HEK293 (cell line): ENCODE measurements around the gene OR10R2.
"Not testable (repeated sequence)": the region's sequence is repeated elsewhere in the genome, so short reads cannot be mapped to it uniquely, and the experiment has no call there.

ENCODE experiments used
- CTCF ChIP-seq: fragments of 450-650 bp; formaldehyde crosslinking; IDR thresholded peaks from 2 replicates; pipeline ENCODE4 v1.5.1; 2016; ENCODE audit warnings: missing biosample characterization, missing genetic modification characterization
- PRDM10 ChIP-seq: fragments of 450-650 bp; formaldehyde crosslinking; IDR thresholded peaks from 2 replicates; pipeline ENCODE4 v1.5.1; 2016; ENCODE audit warnings: missing biosample characterization, missing genetic modification characterization
- SALL2 ChIP-seq: fragments of 450-650 bp; formaldehyde crosslinking; IDR thresholded peaks from 2 replicates; pipeline ENCODE4 v1.5.0; 2017; ENCODE audit warnings: missing biosample characterization, mild to moderate bottlenecking, missing genetic modification characterization, borderline replicate concordance
- SP2 ChIP-seq: fragments of 450-650 bp; formaldehyde crosslinking; IDR thresholded peaks from 2 replicates; pipeline ENCODE4 v1.5.1; 2016; ENCODE audit warnings: missing biosample characterization, missing genetic modification characterization
- YY1 ChIP-seq: fragments of 450-650 bp; formaldehyde crosslinking; IDR thresholded peaks from 2 replicates; pipeline ENCODE4 v1.5.1; 2018; ENCODE audit warnings: missing biosample characterization, missing genetic modification characterization
- ZNF121 ChIP-seq: fragments of 450-650 bp; formaldehyde crosslinking; IDR thresholded peaks from 2 replicates; pipeline ENCODE4 v1.5.1; 2016; ENCODE audit warnings: missing biosample characterization, missing genetic modification characterization
- ZNF184 ChIP-seq: fragments of 450-650 bp; IDR thresholded peaks from 2 replicates; pipeline ENCODE4 v1.5.1; 2018; ENCODE audit warnings: missing biosample characterization, mild to moderate bottlenecking, missing genetic modification characterization
- ZNF26 ChIP-seq: fragments of 450-650 bp; formaldehyde crosslinking; IDR thresholded peaks from 2 replicates; pipeline ENCODE4 v1.5.1; 2016; ENCODE audit warnings: missing biosample characterization, missing genetic modification characterization
- ZNF704 ChIP-seq: fragments of 450-650 bp; formaldehyde crosslinking; IDR thresholded peaks from 2 replicates; pipeline ENCODE4 v1.5.1; 2016; ENCODE audit warnings: missing biosample characterization, missing genetic modification characterization
- ZNF707 ChIP-seq: fragments of 450-650 bp; formaldehyde crosslinking; IDR thresholded peaks from 2 replicates; pipeline ENCODE4 v1.5.1; 2016; ENCODE audit warnings: missing biosample characterization, missing genetic modification characterization
- TF ChIP-seq, protein P1 (sequence below): fragments of 450-650 bp; formaldehyde crosslinking; IDR thresholded peaks from 2 replicates; pipeline ENCODE4 v1.5.1; 2016; ENCODE audit warnings: missing biosample characterization, missing genetic modification characterization
- TF ChIP-seq, protein P2 (sequence below): fragments of 450-650 bp; formaldehyde crosslinking; IDR thresholded peaks from 2 replicates; pipeline ENCODE4 v1.5.1; 2016; ENCODE audit warnings: missing biosample characterization, missing genetic modification characterization

DNA sequence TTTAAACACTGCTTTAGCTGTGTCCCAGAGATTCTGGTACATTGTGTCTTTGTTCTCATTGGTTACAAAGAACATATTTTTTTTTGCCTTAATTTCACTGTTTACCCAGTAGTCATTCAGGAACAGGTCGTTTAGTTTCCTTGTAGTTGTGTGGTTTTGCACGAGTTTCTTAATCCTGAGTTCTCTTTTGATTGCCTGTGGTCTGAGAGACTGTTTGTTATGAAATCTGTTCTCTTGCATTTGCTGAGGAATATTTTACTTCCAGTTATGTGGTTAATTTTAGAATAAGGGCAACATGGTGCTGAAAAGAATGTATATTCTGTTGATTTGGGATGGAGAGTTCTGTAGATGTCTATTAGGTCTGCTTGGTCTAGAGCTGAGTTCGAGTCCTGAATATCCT lies 41.9 kb upstream of the OR10R2 start:
- not testable (repeated sequence) for TF ChIP-seq PRDM10 (tag by site-specific recombination); CTCF; SALL2 (tag by site-specific recombination); ZNF704 (tag by site-specific recombination); ZNF707 (tag by site-specific recombination); ZNF121 (tag by site-specific recombination); ZNF26; ZNF184 (tag by site-specific recombination); SP2 (tag by site-specific recombination); YY1 (tag by site-specific recombination)
- TF ChIP-seq, protein P1, sequence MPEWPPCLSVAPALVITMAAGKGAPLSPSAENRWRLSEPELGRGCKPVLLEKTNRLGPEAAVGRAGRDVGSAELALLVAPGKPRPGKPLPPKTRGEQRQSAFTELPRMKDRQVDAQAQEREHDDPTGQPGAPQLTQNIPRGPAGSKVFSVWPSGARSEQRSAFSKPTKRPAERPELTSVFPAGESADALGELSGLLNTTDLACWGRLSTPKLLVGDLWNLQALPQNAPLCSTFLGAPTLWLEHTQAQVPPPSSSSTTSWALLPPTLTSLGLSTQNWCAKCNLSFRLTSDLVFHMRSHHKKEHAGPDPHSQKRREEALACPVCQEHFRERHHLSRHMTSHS (tag by site-specific recombination): not testable (repeated sequence)
- TF ChIP-seq, protein P2, sequence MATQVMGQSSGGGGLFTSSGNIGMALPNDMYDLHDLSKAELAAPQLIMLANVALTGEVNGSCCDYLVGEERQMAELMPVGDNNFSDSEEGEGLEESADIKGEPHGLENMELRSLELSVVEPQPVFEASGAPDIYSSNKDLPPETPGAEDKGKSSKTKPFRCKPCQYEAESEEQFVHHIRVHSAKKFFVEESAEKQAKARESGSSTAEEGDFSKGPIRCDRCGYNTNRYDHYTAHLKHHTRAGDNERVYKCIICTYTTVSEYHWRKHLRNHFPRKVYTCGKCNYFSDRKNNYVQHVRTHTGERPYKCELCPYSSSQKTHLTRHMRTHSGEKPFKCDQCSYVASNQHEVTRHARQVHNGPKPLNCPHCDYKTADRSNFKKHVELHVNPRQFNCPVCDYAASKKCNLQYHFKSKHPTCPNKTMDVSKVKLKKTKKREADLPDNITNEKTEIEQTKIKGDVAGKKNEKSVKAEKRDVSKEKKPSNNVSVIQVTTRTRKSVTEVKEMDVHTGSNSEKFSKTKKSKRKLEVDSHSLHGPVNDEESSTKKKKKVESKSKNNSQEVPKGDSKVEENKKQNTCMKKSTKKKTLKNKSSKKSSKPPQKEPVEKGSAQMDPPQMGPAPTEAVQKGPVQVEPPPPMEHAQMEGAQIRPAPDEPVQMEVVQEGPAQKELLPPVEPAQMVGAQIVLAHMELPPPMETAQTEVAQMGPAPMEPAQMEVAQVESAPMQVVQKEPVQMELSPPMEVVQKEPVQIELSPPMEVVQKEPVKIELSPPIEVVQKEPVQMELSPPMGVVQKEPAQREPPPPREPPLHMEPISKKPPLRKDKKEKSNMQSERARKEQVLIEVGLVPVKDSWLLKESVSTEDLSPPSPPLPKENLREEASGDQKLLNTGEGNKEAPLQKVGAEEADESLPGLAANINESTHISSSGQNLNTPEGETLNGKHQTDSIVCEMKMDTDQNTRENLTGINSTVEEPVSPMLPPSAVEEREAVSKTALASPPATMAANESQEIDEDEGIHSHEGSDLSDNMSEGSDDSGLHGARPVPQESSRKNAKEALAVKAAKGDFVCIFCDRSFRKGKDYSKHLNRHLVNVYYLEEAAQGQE: not testable (repeated sequence)
